ENCODE data around the gene MPZ.

DNA sequence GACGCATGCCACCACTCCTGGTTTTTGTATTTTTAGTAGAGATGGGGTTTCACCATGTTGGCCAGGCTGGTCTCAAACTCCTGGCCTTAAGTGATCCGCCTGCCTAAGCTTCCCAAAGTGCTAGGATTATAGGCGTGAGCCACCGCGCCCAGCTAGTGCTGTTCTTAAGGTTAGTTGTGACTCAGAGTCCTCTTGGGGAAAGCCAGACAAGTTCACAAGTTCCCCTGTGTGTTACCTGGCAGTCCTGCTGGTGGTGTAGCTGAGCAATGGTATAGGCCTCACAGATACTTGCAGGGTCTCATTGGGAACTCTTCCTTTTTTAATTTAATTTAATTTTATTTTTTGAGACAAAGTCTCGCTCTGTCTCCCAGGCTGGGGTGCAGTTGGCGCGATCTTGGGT, 47.3 kb upstream of the MPZ start:
- TF ChIP-seq SIN3A (IDR thresholded peaks at IDR 0.05; ENCODE audit: borderline replicate concordance, insufficient read depth, low read length): no peak
- TF ChIP-seq POLR2AphosphoS5 (IDR thresholded peaks at IDR 0.05; ENCODE audit: low read depth, low read length): no peak
- TF ChIP-seq TAF1 (IDR thresholded peaks at IDR 0.05; ENCODE audit: borderline replicate concordance, insufficient read depth, low read length): no peak
- TF ChIP-seq, protein P1, sequence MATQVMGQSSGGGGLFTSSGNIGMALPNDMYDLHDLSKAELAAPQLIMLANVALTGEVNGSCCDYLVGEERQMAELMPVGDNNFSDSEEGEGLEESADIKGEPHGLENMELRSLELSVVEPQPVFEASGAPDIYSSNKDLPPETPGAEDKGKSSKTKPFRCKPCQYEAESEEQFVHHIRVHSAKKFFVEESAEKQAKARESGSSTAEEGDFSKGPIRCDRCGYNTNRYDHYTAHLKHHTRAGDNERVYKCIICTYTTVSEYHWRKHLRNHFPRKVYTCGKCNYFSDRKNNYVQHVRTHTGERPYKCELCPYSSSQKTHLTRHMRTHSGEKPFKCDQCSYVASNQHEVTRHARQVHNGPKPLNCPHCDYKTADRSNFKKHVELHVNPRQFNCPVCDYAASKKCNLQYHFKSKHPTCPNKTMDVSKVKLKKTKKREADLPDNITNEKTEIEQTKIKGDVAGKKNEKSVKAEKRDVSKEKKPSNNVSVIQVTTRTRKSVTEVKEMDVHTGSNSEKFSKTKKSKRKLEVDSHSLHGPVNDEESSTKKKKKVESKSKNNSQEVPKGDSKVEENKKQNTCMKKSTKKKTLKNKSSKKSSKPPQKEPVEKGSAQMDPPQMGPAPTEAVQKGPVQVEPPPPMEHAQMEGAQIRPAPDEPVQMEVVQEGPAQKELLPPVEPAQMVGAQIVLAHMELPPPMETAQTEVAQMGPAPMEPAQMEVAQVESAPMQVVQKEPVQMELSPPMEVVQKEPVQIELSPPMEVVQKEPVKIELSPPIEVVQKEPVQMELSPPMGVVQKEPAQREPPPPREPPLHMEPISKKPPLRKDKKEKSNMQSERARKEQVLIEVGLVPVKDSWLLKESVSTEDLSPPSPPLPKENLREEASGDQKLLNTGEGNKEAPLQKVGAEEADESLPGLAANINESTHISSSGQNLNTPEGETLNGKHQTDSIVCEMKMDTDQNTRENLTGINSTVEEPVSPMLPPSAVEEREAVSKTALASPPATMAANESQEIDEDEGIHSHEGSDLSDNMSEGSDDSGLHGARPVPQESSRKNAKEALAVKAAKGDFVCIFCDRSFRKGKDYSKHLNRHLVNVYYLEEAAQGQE (IDR thresholded peaks at IDR 0.05; ENCODE audit: insufficient read depth in 1 of 2, low read depth in 2 of 2, low read length in 2 of 2): no peak

Data from PFSK-1 (cell line).